ENCODE measurements around the gene PLA2G15.

Gene PLA2G15

DNA sequence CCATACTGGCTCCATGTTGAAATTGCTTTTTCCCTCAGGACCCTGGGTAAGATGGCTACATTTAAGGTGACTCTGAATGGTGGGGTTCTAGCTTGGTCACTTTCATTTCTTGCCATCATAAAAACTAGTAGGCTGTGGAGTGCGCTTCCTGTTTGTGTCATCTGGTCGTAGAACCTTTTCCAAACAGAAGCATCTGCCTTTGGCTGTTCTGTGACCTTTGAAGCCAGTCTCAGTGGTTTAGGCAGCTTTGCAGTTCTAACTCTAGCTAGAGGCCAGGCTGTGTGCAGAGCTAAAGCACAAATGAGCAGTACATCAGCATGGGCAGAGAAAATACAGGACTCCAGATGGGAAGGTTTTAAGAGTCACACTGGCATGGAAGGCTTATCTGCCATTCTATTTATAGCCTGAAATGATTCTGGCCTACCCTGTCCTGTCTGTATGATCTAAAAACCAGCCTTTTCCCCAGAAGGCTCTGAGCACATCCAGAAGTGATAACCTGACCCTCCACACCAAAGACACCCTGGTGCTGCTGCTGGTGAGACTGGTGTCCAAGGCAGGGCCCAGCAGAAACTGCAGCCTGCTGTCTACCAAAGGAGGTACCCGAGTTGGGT, 17.9 kb upstream of the PLA2G15 start:
- in situ Hi-C loops (cut with MboI; ENCODE audit: low sequenced_read_pairs, unreplicated experiment): no loop called here
- no peak for DNase-seq (ENCODE audit: low spot score)
- TF ChIP-seq, protein P1, sequence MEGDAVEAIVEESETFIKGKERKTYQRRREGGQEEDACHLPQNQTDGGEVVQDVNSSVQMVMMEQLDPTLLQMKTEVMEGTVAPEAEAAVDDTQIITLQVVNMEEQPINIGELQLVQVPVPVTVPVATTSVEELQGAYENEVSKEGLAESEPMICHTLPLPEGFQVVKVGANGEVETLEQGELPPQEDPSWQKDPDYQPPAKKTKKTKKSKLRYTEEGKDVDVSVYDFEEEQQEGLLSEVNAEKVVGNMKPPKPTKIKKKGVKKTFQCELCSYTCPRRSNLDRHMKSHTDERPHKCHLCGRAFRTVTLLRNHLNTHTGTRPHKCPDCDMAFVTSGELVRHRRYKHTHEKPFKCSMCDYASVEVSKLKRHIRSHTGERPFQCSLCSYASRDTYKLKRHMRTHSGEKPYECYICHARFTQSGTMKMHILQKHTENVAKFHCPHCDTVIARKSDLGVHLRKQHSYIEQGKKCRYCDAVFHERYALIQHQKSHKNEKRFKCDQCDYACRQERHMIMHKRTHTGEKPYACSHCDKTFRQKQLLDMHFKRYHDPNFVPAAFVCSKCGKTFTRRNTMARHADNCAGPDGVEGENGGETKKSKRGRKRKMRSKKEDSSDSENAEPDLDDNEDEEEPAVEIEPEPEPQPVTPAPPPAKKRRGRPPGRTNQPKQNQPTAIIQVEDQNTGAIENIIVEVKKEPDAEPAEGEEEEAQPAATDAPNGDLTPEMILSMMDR (IDR thresholded peaks at IDR 0.05; ENCODE audit: borderline replicate concordance, control extremely low read depth, extremely low read depth, insufficient read depth, missing control alignments): no peak

DNA sequence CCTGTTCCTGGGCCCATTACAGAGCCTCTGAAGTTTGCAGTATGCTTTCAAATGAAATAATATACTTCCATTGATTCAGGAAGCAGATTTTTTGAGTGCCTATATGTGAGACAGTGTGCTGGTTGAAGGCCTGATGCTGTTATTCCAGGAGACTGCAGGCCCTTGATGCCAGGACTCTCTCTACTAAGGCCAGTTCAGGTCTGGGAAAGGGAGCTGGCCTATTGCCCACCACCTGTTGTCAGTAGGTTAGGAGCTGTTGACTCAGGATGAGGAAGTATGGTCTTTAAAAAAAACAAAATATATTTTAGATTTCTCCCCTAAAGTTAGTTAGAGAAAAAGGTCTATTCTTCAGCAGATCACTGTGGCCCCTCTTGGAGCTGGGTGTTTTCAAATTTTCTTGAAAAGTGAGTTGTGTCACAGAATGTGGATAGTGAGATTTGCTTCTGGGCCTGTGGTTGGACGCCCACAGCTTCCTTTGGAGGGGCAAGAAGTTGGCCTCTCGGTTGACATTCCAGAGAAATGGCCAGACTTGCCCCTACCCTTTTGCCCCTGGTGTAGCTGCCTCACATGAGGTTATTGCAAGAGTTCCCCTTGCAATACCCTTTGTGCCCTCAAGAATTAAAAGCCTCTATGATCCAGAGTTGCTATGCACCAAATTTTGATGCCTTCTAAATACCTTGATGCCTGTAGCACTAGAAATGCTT, 17.2 kb upstream of the PLA2G15 start:
- in situ Hi-C loops (cut with MboI; ENCODE audit: low sequenced_read_pairs, unreplicated experiment): no loop called here
- no peak for DNase-seq (ENCODE audit: low spot score)

DNA sequence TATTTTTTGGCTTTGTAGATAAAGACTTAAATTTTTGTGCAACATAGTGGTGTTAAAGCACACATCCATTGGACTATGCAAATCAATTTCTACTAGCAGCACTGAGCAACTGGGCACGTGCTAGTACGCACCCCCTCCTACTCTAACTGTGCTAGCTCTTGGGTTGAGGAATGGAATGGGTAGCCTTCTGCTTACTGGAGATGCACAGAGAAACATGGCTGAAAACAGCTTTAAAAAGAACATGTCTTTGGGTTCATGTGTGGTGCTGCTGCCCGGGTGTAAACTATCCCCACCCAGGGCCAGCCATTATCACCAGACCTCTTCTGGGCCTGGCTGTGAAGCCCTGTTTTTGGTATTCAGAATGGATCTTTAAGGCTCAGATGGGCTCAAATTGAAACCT, 16.5 kb upstream of the PLA2G15 start:
- in situ Hi-C loops (cut with MboI; ENCODE audit: low sequenced_read_pairs, unreplicated experiment): no loop called here
- TF ChIP-seq, protein P1 (IDR thresholded peaks at IDR 0.05; ENCODE audit: borderline replicate concordance, control extremely low read depth, extremely low read depth, insufficient read depth, missing control alignments): no peak
- DNase-seq (ENCODE audit: low spot score): no peak

More for the DNA sequence above, 17.2 kb upstream of the PLA2G15 start:
- TF ChIP-seq, protein P1 (IDR thresholded peaks at IDR 0.05; ENCODE audit: borderline replicate concordance, control extremely low read depth, extremely low read depth, insufficient read depth, missing control alignments): no peak

DNA sequence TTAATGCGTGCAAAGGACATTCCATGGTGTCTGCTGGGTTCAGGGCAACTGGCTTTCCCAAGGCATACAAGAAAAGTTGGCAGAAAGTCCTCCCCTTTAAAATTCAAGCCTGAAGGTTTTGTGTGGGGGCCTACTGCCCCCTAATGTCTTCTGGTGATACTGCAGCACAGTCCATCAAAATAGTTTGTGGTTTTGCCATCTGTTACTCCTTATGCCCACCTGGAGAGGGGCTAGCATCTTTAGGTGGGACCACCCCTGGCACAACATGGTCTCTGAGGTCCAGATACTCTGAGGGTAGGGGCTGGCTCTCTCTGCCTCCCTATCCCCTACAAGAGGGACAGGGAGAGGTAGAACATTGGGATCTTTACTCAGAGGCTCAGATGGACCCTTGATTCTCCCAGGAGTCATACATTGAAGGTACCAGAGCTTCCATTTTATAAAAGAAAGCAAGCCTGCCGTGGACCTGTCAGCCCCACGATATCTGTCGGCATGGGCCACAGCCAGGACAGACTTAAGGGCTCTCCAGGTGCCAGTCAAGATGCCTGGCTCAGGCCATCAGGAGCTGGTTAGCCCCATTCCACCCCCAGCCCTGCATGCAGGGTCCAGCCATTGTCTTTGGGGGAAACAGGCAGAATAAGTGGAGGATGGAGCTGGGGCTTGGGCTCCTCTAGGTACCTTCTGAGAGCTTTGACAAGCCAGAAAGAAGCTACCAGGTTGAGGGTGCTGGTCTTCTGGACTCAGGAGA, 15.6 kb upstream of the PLA2G15 start:
- DNase-seq (ENCODE audit: low spot score): peak; percentile 63
- in situ Hi-C loops (cut with MboI; ENCODE audit: low sequenced_read_pairs, unreplicated experiment): no loop called here

DNA sequence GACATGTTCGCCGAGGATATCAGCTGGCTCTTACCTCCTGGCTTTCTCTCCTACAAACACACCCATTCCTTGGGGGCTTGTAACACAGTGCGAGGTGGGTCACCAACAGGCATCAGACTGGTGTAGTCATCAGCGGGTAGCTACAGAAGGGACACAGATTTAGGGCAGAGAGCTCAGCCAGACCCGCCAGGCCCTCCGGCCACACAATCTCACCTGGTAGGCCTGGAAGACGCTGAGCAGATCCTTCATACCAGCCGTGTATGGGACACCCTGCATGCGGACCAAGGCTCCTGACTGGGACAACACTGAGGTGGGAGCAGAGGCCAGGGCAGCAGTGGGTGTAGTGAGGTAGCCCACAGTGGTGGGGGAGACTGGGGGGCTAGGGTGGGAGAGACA, 15.0 kb upstream of the PLA2G15 start:
- DNase-seq (ENCODE audit: low spot score): no peak
- TF ChIP-seq, protein P1 (IDR thresholded peaks at IDR 0.05; ENCODE audit: borderline replicate concordance, control extremely low read depth, extremely low read depth, insufficient read depth, missing control alignments): no peak
- in situ Hi-C loops (cut with MboI; ENCODE audit: low sequenced_read_pairs, unreplicated experiment): no loop called here

More for the DNA sequence above, 15.6 kb upstream of the PLA2G15 start:
- TF ChIP-seq, protein P1 (IDR thresholded peaks at IDR 0.05; ENCODE audit: borderline replicate concordance, control extremely low read depth, extremely low read depth, insufficient read depth, missing control alignments): peak; percentile 71

DNA sequence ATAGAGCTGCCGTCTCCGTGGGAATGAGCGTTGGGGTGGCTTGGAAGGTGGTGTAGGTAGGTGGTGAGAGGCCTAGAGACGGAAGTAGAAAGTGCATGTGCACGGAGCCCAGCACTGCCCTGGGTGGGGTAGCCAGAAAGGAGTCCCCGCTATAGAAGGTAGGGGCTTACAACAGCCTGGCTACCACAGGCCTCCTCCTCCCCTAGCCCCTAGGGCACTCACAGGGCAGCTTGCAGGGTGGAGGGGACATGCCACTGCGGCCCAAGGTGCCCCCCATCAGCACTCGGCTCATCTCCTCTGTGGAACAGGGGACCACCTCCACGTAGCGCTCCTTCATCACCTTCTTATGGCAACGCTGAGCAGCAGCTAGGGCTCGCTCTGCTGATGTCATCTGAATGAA, 14.2 kb upstream of the PLA2G15 start:
- no peak for DNase-seq (ENCODE audit: low spot score)
- in situ Hi-C loops (cut with MboI; ENCODE audit: low sequenced_read_pairs, unreplicated experiment): no loop called here
- TF ChIP-seq, protein P1 (IDR thresholded peaks at IDR 0.05; ENCODE audit: borderline replicate concordance, control extremely low read depth, extremely low read depth, insufficient read depth, missing control alignments): no peak
